GM18861 (cell line): ENCODE data around the gene AQP2.

ENCODE experiments used
- ATAC-seq: cut with Tn5 transposase; IDR thresholded peaks from one replicate; pipeline ENCODE4 v1.9.1; 2021; ENCODE audit not compliant: unreplicated experiment

Gene AQP2

GRCh38 chr12:49939707-49940106 is 10.8 kb upstream of the AQP2 start:
- ATAC-seq = no peak

- no peak for ATAC-seq
Measured at GRCh38 chr12:49941556-49942511, 8.7 kb upstream of the AQP2 start.

DNA sequence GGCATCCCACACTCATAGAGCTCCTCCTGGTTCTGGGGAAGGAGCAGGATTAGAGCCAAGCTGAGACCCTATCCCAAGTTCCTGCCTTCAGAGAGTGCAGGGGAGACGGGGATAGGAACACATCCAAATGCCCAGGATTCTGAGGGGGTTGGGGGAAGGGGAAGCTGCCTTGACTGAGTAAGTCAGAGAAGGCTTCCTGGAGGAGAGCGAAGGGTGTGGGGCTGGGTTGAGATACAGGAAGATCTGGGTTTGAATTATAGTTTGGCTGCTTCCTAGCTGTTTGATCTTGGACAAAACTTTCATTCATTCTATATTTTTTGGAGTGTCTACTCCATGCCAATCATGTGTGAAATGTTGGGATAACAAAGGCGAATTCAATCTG is 8.0 kb upstream of the AQP2 start:
- no peak for ATAC-seq

GRCh38 chr12:49942921-49943624 is 7.5 kb upstream of the AQP2 start:
- ATAC-seq = no peak

GRCh38 chr12:49943625-49943960 is 6.9 kb upstream of the AQP2 start:
- ATAC-seq = no peak

DNA sequence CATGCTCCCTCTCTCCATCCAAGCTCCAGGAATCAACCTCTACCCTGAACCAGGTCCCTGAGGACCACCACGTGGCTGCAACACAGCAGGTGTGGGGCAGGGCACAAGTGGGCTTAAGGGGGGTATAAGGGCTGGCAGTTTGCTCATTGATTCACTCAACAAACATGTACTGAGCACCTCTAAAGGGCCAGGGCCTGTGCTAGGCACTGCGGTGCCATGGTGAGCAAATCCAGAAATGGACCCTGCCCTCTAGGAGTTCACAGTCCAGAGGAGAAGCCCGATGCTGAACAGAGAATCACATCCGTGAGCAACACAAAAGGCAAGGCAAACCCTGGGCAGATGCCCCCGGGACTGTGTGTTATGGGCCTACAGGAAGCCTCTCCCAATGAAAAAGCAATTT is 6.5 kb upstream of the AQP2 start:
- ATAC-seq = no peak

DNA sequence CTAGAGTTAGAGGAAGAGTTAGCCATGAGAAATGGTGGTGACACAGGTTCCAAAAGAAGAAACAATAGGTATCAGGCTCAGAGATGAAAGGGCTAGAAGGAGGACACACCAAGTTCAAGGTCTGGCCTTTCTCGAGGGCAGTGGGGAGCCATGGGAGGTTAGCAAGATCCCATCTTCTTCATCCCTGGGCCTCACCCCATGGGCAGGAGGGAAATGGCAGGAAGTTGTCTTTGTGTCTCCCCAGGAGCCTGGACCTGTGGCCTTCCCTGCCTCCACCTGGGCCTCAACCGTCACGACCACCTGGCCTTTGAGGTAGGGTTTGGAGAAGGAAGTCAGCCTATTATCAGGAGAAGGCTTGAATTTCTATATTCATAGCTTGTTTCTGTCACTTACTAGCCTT is 5.8 kb upstream of the AQP2 start:
- no peak for ATAC-seq

GRCh38 chr12:49945394-49946080 is 5.0 kb upstream of the AQP2 start:
- ATAC-seq = peak; percentile 76

DNA sequence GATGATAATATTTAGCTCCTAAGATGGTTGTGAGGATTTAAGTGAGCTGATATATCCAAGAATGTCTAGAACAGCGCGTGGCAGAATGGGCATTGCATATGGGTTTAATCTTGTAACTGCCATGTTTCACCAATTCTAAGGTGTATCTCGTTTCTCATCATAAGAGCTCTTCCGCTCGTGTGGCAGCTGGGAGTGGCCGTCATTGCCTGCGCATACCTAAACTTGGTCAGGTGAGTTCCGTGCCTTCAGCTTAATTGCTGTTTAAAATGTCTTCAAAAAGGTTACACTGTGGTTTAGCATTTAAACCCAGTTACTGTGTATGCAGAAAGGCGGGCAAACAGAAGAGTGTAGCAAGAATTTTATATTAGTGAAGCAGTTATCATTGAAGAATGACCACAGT is 4.5 kb upstream of the AQP2 start:
- ATAC-seq = no peak

DNA sequence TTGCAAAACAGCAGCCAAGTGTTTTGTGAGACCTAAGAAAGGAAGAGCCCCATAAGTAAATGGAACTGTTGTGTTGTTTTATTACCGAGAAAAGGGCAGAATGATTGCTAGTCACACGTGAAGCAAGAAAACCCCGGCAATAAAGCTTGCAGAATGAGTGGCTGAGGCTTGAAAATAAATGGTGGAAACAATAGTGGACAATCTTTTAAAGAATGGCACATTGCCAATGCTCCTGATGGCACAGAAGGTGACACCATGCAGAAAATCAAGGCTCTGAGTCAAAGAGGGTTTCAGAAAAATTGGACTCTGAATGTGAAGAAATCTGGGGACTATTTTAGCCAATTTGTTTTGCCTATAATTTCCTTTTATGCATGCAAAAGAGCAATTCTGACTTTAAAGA is 4.0 kb upstream of the AQP2 start:
- no peak for ATAC-seq

DNA sequence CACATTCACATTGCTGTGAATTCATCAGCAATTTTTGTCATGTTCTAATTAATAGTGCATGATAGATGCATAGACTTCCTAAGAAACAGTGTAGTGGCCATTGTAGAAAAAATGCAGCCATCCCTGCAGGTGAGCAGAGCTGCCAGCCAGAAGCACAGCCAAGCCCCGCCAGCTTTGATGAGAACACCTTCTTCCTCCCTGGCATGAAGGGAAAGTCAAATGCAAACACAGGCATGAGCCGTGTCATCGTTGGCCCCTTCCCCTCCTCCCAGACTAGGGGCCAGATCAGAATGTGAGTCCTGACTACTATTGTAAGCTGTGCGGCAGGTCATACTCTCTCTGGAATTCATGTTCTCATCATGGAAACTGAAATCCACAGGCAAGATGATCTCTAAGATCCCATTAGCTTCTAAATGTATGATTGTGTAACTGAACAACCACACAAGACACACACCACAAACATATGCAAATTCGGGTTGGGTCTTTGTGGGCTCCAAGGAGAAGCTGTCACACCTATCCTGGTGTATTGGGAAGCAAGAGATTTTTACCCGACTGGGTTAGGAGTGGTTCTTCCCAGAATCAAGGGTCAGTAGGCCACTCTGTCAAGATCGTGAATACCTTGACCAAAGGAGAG is 2.8 kb upstream of the AQP2 start:
- no peak for ATAC-seq

GRCh38 chr12:49948866-49949845 is 1.4 kb upstream of the AQP2 start:
- ATAC-seq = no peak

DNA sequence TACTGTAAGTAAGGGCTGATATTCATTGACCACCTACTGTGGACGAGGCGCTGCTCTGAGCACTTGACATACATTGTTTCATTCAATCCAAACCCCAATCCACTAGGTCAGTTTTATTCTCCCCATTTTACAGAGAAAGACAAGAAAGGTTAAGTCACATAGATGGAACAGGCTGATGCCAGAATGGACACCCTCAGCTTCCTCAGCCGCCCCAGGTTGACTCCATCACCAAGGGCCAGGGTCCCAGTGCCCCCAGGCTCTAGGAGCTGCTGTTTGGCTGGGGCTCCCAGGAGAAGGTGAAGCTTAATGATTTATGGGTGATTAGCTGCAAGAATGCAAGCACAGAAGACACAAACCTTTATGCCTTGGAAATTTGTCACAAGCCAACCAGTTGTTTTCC is 671 bp upstream of the AQP2 start:
- no peak for ATAC-seq

DNA sequence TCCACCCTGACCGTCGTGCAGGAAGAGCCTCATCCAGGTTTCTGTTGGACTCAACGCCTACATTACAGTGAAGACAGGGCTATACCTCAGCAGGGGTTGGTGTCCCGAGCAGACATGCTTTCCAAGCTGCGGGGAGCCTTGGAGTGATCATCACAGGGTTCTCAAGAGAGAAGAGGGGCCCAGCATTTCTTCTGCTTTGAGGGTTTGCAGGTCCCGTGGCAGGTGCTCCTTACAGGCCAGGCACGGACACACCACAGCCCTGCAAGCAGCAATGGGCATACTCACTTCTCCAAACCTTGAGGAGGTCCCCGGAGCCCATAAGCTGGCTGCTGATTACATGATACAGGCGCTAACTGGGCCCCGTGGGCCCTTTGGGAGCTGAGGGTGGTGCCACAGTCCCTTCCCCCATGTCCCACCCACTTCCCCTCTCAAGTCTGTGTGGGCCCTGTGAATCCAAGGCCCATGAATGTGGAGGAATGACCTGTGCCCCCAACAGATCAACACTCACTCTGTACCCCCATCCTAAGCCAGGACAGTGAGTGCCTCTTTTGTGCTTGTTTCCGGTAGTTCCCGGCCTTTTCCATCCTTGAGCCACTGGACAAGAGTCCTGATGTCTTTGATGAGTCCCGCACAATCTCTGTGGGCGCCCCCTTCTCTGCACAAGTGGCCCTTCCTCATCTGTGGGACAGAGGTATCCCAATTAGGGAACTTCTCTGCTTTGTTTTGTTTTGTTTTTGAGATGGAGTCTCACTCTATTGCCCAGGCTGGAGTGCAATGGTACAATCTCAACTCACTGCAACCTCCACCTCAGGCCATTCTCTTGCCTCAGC is 1.1 kb downstream of the AQP2 start:
- no peak for ATAC-seq

GRCh38 chr12:49952391-49953055 is 2.0 kb downstream of the AQP2 start:
- no peak for ATAC-seq

- no peak for ATAC-seq
Measured at GRCh38 chr12:49953151-49953550, 2.6 kb downstream of the AQP2 start.

- ATAC-seq = no peak
Measured at GRCh38 chr12:49953961-49954846, 3.7 kb downstream of the AQP2 start.
